HEK293 (cell line): ENCODE results near the gene DDX23.
"Not testable (repeated sequence)": the region's sequence is repeated elsewhere in the genome, so short reads cannot be mapped to it uniquely, and the experiment has no call there.

Experiments used
- CTCF ChIA-PET: fragments of 350-600 bp; formaldehyde crosslinking; extraction: SDS; loops from one replicate; lab custom pipeline; 2021; ENCODE audit warnings: antibody characterized with exemption; lab: Yijun Ruan, JAX
- POLR2A ChIA-PET: fragments of 300-600 bp; formaldehyde crosslinking; extraction: SDS; loops from one replicate; lab custom pipeline; 2020; ENCODE audit warnings: antibody characterized with exemption, inconsistent platforms; lab: Yijun Ruan, JAX
- H3K27ac ChIP-seq: fragments of 200-500 bp; sonication (Bioruptor generic); 2 replicates; pipeline ENCODE4 v1.5.1; 2014; ENCODE audit warnings: low read depth, low read length, control low read depth, inconsistent platforms; ENCODE audit errors: extremely low read depth
- H3K36me3 ChIP-seq, 2 experiments: fragments of 200-500 bp in 1 of 2; sonication (Bioruptor generic) in 1 of 2; 1 replicate in 1 of 2; 2 replicates in 1 of 2; pipeline ENCODE4 v1.5.1; 2014 to 2017; ENCODE audit warnings: inconsistent platforms in 2 of 2, low read length in 2 of 2; ENCODE audit not compliant: control insufficient read depth in 2 of 2, insufficient read depth in 1 of 2
- H3K4me1 ChIP-seq: fragments of 200-500 bp; sonication (Bioruptor generic); 2 replicates; pipeline ENCODE4 v1.5.1; 2014; ENCODE audit warnings: mild to moderate bottlenecking, low read length, inconsistent platforms; ENCODE audit not compliant: control insufficient read depth, insufficient read depth
- H3K4me3 ChIP-seq: 2 replicates; pipeline ENCODE4 v1.5.1; 2011; ENCODE audit warnings: low read depth, mild to moderate bottlenecking, control low read depth, low read length, moderate library complexity
- H3K9me3 ChIP-seq: fragments of 200-500 bp; sonication (Bioruptor generic); 2 replicates; pipeline ENCODE4 v1.5.1; 2014; ENCODE audit warnings: low read depth, low read length, inconsistent platforms; ENCODE audit not compliant: control insufficient read depth, insufficient read depth
- PATZ1 ChIP-seq: fragments of 450-650 bp; formaldehyde crosslinking; IDR thresholded peaks from 2 replicates; pipeline ENCODE4 v1.5.1; 2016; ENCODE audit warnings: missing biosample characterization, missing genetic modification characterization
- PRDM6 ChIP-seq: fragments of 450-650 bp; formaldehyde crosslinking; IDR thresholded peaks from 2 replicates; pipeline ENCODE4 v1.5.1; 2017; ENCODE audit warnings: missing biosample characterization, missing genetic modification characterization
- RBAK ChIP-seq: fragments of 450-650 bp; formaldehyde crosslinking; IDR thresholded peaks from 2 replicates; pipeline ENCODE4 v1.5.1; 2016; ENCODE audit warnings: missing biosample characterization, missing genetic modification characterization
- REST ChIP-seq: fragments of 450-650 bp; formaldehyde crosslinking; IDR thresholded peaks from 2 replicates; pipeline ENCODE4 v1.5.1; 2016; ENCODE audit warnings: missing biosample characterization, missing genetic modification characterization
- ZBTB7A ChIP-seq: fragments of 450-650 bp; formaldehyde crosslinking; IDR thresholded peaks from 2 replicates; pipeline ENCODE4 v1.5.1; 2016; ENCODE audit warnings: low read depth, missing biosample characterization, missing genetic modification characterization
- ZNF155 ChIP-seq: fragments of 450-650 bp; formaldehyde crosslinking; IDR thresholded peaks from 2 replicates; pipeline ENCODE4 v1.5.1; 2016; ENCODE audit warnings: missing biosample characterization, missing genetic modification characterization
- ZNF239 ChIP-seq: fragments of 450-650 bp; formaldehyde crosslinking; IDR thresholded peaks from 2 replicates; pipeline ENCODE4 v1.5.1; 2016; ENCODE audit warnings: missing biosample characterization, missing genetic modification characterization
- ZNF664 ChIP-seq: fragments of 450-650 bp; formaldehyde crosslinking; IDR thresholded peaks from 2 replicates; pipeline ENCODE4 v1.5.1; 2016; ENCODE audit warnings: missing biosample characterization, missing genetic modification characterization

Gene DDX23

DNA sequence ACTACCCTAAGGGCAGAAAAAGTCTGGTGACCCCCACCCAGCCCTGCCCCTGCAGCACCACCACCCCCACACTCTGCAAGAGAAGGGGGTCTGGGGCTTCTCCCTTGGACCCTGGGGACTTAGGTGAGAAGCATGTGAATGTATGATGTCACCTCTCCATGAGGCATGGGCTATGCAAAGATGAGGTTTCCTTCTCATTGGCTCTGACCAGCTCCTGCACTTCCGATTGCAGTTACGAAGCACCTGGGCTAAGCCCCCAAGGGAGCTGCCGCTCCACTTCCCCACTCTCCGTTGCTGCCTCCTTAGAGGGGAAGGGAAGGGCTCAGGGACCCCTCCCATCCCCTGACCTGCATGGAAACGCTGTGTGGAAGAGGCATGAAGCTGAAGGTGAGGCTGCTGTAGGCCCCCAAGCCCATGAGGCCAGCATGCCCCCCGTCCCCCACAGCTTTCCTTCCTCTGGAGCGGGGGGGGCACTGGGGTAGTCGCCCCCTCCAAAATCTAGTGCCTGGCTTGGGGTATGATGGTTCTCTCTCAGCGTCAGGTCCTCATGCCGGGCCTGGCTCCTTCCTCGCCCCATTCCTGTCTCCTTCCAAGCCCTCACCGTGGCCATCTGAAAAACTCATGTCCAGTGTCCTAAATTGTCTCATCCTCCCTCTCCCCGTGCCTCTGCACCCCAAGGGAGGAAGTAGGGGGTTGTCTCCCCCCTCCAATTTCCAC lies 5.5 kb upstream of the DDX23 start:
- H3K27ac ChIP-seq = no peak overlapping the region
- no peak for TF ChIP-seq PRDM6 (tag by site-specific recombination)
- TF ChIP-seq ZNF155 (tag by site-specific recombination) = no peak
- TF ChIP-seq ZNF239 = no peak
- no peak for TF ChIP-seq ZBTB7A (tag by site-specific recombination)
- 0 out of 2 replicates have a peak, but pooled peaks have one; percentile 18 for TF ChIP-seq PATZ1
- POLR2A ChIA-PET = interaction anchor here (0.6 to 2.7 kb wide), 3 partner anchors 8 to 690 kb away, joined by 3 to 16 read pairs (median 3); partner anchors contain the start of gene RND1
- peaks cover 0 to 31% of the 10 kb centered on the region in 2 experiments; a peak in 2 of 3 replicates for H3K36me3 ChIP-seq
- H3K4me1 ChIP-seq = peaks cover 4% of the 10 kb centered on the region
- H3K4me3 ChIP-seq = no peak overlapping the region
- CTCF ChIA-PET = interaction anchor here (0.6 to 11.8 kb wide), 5 partner anchors 8 to 47 kb away, joined by 3 to 301 read pairs (median 3); partner anchors contain the start of gene RND1
- H3K9me3 ChIP-seq = no peaks in the 10 kb centered on the region

DNA sequence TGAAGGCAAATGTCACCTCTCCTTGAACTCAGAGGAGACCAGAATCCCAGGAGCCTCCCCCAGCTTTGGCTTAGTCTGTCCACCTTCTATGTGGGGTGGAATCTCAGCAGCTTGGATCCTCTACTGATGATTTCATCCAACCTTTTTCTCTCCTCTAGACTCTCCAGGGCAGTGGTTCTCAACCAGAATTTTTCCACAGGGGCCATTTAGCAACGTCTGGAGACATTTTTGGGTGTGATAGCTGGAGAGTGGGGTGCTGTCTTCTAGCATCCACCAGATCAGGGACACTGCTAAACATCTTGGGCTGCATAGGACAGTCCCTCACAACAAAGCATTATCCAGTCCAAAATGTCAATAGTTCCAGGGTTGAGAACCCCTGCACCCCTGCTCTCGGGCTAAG lies 4.4 kb upstream of the DDX23 start:
- ChIA-PET CTCF (interaction anchor here (0.7 to 11.8 kb wide), 7 partner anchors 9 to 188 kb away, joined by 3 to 301 read pairs (median 5); partner anchors contain the start of gene RND1), POLR2A (interaction anchor here (0.5 to 2.7 kb wide), 2 partner anchors 9 to 525 kb away, joined by 4 to 16 read pairs; partner anchors contain the start of gene RND1)
- TF ChIP-seq RBAK (no peak), ZNF664 (tag by site-specific recombination) (no peak), REST (tag by site-specific recombination) (no peak)
- Histone ChIP-seq H3K4me1 (peaks cover 4% of the 10 kb centered on the region), H3K27ac (no peak overlapping the region), H3K9me3 (no peaks in the 10 kb centered on the region), H3K4me3 (no peak overlapping the region), H3K36me3 (peaks cover 0 to 23% of the 10 kb centered on the region in 2 experiments; a peak in 2 of 3 replicates)

- not testable (repeated sequence) for H3K27ac ChIP-seq, H3K9me3 ChIP-seq, H3K4me1 ChIP-seq, H3K4me3 ChIP-seq
- ChIA-PET POLR2A (interaction anchor here (0.6 to 1.6 kb wide), 2 partner anchors 32 to 56 kb away, joined by 6 to 12 read pairs; no protein-coding TSS in a partner anchor), CTCF (interaction anchor here (0.7 to 11.8 kb wide), 8 partner anchors 26 to 141 kb away, joined by 3 to 301 read pairs (median 44); partner anchors contain the start of gene WNT1)
- H3K36me3 ChIP-seq = peaks cover 0 to 20% of the 10 kb centered on the region in 2 experiments; a peak in 2 of 3 replicates
Observed at GRCh38 chr12:48854932-48855331, 3.0 kb upstream of the DDX23 start.
